Activated naive CD4-positive, alpha-beta T cell (primary cell): ENCODE measurements around the gene KIFC1.

Source experiments
- DNase-seq, 4 experiments: peaks; one replicate each; lab custom pipeline; 2025; lab: John Stamatoyannopoulos, UW

KIFC1 gene

DNA sequence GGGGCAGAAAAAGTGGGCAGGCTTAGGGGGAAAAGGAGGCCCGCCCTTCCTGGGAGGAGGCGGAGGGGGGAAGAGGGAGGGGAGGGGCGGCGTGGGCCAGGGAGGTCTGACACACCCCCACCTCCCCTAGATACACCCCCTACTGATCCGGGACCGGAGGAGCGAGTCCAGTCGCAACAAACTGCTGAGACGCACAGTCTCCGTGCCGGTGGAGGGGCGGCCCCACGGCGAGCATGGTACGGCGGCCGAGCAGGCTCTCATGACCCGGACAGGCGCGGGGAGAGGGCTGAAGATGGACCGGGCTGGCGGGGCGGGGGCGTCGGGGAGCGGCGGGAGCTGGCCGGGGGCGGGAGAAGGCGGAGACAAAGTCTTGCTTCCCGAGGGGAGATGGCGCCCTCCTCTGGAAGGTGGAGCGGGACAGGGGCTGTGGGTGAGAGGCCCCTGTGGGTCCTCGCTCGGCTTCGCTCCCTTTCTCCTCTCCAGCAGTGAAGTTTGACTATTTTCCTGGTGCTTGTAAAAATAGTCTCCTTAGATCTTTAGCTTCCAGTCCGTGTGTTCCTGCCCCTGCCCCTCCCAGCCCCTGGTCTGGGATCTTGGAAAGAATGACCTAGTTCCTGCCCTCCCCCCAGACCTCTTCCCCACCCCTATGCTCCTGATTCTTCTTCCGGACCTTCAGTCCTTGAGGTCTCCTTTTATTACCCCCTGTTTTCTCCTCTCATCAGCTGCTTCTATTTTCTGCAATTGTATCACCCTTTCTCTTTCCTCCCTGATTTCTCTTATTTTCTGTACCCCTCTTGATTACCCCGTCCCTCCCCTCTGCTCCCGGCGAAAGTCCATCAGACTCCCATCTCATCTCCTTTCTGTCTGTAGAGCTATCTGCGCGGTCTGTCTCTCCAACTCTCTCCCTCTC is 34.3 kb downstream of the KIFC1 start:
- DNase-seq = peak; percentile 29 to 80 (median 64)

DNA sequence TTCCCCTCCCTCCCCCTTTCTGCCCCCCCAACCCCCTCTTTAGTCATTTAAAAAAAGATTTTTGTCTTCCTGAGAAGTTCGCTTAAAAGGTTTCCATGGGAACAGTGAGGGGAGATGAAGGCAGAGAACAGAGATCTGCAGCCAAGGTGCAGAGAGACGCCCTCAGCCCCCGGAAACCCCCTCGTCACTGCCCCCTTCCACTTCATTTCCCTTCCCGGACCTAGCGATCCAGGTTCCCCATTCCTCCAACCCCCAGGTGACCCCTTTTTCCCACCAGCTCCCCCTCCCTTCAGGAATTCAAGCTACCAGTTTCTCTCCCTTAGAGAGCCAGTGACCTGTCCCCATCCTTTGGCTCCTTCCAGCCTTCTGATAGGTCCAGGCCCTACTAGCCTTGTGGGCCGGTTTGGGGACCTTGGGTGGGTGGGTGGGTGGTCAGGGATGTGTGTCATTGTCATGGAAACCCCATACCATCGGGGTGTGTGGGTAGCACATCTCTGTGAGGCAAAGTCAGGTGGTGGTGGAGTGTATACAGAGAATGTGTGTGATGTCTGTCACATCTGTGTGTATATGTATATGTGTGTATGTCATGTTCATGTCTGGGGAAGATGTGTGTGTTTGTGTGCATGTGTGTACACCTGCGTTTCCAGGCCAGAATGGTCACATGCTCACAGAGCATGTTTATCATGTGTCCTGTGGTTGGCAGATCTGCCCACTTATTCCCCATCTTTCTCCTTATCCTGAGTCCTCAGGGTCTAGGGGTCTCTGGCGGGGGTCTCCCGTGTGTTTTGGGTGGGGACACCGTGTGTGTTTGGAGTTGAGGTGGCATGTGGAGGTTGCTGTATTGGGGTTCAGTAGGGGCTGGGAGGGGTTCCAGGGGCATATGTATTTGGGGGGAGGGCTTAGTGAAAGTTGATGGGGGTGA is 35.2 kb downstream of the KIFC1 start:
- DNase-seq = no peak

DNA sequence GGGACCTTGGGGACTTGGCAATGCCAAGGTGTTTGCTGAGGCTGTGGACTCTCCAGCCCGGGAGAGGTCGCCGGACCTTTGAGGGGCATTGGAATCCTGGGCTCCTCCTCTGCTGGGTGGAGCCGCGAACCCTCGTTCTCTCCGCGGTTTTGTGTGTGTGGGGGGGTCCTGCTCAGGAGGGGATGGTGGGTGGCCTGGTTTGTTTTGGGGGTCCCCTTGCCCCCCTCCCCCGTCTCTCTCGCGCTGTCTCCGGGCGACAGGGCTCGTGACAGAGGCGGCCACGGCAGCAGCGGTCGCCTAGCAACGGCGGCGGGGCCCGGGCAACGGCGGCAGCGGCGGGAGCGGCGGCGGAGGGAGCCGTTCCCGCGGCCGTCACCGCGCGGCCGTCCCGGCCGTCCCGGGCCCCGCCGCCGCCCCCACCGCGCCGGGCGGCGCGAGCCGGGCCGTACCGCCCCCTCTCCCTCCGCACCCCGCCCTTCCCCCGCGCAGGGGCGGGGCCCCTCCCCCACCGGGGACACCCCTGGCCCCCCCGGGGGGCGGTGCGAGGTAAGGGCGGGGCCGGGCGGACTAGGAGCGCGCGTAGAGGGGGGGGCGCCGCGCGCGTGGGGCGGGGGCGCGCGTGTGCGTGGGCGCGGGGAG is 36.1 kb downstream of the KIFC1 start:
- DNase-seq = peak in 2 of 4 experiments; percentile 29 to 65

DNA sequence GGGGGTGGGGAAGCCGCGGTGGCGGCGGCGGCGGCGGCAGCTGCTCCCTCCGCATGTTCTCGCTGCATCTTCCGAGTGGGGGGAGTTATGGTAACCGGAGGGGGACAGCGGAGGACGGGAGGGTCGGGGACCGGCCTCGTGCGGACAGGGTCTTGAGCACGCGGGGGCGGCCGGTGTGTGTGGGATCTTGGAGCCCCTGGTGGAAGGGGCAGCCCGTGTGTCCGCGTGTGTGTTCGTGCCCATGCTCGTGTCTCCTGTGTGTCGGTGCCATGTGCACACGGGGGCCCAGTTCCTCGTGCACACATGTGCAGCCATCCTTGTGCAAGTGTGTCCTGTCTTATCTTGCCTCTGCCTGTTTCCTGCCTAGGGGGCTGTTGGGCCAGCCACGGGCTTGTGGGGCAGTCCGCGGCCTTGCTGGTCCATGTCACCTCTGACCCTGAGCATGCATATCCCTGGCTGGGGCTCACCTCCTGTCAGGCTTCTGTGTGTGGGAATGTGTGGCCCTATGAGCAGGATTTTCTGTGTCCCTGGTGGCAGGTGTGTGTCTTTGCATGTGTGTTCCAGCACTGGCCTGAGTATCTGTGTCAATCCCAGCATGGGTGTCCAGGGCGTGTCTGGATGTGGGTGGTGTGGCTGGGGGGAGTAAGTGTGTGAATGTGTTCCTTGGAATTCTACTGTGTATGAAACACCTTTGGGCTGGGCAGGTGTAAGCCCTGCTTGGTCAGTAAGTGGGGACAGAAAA is 36.8 kb downstream of the KIFC1 start:
- no peak for DNase-seq

DNA sequence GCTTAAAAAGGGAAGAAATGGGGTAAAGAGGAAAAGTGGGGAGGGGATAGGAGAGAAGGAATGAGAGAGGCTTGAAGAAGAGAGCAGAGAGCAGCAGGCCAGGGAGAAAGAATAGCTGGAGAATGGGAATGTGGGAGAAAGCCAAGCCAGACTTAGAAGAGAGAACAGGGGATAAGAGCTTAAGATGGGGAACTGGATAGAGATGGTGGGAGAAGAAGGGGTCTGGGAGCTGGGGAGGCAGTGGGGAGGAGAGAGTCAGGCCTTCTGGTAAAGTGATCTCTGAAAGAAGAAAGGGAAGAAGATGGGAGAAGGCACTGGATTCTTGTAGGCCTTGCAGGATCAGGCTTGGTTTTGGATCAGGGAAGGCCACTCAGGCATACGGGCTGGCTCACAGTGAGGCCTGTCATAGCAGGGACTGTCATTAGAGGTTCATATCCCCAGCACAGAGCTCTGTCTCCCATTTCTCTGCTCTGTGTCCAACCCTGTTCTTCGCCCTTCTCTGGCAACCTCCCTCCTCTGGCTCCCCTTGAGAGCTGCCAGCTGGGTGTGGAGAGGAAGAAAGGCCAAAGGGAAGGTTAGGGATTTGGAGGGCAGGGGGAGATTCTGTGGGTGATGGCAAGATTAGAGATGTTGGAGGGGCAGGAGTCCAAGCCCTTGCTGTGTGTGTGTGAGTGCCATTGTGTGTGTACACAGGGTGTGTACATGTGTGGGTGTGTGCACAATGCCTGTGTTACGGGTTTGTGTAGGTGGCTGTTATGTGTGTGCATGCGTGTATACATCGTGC is 37.5 kb downstream of the KIFC1 start:
- DNase-seq = no peak

DNA sequence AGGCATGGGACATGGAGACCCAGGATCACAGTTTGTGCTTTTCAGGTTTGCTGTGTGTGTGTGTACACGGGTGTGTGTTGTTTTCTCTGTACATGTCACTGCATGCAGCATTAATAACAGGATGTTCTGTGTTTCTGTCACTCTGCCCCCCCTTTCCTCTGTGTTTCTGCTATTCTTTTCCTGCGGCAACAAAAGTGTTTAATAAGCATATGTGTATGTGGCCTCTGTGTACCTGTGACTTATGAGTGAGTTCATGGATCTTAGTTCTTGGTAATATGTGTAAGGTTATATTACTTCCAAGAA is 38.1 kb downstream of the KIFC1 start:
- DNase-seq = no peak

DNA sequence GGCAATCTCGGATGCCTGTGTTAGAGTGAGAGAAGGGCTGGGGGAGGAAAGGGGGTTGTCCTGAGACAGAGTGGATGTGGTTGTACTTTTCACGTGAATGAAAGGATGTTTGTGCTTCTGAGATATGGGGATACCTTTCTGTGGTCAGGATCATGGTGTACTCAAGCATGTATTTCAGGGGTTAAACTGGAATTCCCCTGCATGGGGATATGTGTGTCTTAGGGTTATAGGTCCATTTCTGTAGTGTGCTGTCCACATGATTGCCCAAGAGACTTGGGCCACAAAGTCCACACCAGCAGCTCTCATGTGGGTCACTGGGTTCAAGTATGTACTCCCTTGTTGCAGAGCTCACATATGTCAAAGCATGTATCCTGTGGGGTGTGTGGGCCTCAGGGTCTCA is 38.7 kb downstream of the KIFC1 start:
- DNase-seq = no peak

DNA sequence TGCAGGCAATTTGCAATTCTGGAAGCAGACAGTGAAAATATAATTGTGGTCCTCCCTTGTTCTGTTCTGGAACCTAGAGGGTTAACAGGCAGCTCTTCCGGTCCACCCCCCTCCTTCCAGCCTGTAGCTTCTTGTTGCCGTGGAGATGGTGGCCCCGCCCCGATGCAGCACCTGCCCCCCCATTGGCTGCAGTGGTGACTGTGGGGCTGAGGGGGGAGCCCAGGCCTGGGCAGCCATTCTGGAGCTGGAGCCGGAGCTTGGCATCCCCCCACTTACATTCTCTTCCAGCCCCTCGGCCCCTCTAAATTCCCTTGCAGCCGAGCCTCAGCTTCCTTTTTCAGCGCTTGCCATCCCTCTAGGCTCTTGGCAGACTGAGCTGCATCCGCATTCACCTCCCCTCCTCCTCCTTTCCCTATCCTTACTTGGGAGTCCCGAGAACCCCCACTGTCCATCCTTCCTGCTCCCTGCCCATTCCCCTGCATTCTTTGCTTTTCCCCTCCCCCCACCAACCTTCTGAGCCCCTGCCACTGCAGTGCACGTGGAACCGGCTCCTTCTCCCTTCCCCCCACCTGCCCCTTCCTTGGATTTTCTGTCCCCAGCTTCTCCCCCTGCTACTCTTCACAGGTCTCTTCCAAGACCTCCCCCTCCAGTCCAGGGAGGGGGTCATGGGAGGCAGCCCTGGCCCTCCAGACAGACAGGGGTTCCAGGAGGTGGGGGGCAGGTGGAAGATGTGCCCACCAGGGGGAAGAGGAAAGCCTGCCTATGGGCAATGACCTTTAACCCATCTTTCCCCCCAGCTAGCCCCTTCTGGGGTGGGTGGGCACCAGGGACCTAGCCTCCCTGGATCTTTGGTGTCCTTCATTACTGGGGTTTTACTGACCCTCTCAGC is 39.6 kb downstream of the KIFC1 start:
- DNase-seq = peak; percentile 36 to 81 (median 57)

DNA sequence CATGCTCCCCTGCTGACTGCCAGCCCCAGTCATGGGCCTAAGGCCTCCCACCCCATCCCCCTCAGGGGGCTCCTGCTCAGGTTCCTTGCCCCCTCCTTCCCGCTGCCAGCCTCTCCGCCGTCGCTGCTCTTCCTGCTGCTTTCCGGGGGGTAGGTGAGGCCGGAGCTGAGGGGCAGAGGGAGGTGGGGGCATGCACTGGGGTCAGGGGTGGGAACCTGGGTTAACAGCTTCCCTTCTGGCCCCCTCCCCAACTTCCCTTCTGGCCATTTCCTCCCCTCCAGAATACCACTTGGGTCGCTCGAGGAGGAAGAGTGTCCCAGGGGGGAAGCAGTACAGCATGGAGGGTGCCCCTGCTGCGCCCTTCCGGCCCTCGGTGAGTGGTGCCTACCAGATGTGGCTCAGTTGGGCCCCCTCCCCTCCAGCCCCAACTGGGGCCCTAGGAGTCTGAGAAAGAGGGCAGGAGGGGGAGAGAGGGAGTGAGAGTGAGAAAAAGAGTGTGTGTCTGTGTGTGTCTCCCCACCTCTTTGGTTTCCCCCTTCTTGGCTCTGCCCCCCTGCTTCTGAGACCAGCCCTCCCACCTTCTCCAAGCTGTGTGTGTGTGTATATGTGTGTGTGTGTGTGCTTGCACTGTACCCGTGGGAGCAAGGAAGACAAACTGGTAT is 40.4 kb downstream of the KIFC1 start:
- no peak for DNase-seq

DNA sequence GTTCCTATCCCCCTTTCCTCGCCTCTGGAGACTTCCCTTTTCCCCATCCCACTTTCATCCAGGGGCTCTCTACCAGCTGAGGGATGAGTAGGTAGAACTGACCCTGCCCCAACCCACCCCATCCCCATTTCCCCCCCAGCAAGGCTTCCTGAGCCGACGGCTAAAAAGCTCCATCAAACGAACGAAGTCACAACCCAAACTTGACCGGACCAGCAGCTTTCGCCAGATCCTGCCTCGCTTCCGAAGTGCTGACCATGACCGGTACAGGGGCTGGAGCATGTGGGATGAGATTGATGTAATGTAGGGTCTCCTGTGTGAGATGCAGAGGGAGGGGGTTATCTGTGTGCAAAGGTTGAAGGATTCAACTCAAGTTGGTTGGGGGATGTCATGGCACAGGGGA is 40.9 kb downstream of the KIFC1 start:
- no peak for DNase-seq

DNA sequence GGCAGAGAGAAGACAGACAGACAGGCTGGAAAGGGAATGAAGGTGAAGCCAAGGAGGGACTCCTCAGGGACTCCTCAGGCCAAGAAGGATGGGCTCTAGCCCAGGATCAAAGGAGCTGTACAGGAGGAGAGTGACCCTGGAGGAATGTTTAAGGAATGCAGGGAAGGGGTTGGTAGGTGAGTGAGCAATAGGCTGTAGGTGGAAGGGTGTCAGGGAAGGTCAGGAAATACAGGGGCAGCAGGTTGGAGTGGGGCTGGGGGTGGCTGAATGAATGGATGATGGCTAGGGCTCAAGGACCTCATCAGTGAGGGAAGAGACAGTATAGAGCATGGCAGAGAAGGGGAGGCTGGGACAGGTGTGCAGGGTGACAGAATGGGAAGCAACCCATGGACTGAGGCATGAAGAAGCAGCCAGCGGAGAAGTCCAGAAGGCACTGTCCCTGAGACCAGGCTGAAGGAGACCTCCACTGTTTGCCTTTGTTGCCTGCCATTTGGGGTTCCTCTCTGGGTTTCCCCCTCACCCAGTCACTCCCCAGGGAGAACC is 41.4 kb downstream of the KIFC1 start:
- no peak for DNase-seq

DNA sequence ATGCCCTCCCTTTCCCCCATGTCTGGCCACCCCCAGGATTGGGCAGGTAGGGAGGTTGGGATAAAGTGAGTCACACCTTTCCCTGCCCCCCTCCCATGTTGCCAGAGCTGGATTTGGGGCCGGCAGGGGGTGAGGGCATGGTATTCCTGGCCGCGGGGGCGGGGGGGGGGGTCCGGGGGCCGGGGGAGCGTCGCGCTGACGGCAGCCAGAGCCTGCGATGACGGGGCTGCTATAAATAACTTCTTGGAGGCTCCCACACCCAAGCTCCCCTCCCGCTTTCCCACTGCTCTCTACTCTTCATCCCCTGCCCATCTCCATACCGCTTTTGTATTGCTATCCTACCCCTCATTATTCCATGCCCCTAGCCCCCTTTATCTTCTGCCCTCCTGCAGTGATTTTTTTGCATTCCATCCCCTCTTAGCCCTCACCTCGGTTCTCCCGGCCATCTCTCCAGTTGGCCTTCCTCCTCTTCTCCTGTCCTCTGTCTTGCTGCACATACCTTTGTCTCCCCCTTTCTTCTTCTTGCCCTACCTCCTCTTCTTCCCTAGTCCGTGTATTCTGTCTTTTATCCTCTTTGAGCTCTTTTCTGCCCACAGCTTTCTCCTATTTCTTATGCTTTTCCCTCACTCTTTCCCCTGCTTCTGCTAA is 42.0 kb downstream of the KIFC1 start:
- DNase-seq = no peak

DNA sequence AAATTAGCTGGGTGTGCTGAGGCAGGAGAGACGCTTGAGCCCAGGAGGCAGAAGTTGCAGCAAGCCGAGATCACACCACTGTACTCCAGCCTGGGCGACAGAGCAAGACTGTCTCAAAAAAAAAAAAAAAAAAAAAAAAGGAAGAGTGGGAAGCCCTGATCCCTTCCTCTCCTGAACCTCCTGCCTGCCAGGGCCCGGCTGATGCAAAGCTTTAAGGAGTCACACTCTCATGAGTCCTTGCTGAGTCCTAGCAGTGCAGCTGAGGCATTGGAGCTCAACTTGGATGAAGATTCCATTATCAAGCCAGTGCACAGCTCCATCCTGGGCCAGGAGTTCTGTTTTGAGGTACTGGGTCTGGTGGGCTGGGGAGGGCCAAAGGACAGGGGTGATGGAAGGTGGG is 43.3 kb downstream of the KIFC1 start:
- no peak for DNase-seq

DNA sequence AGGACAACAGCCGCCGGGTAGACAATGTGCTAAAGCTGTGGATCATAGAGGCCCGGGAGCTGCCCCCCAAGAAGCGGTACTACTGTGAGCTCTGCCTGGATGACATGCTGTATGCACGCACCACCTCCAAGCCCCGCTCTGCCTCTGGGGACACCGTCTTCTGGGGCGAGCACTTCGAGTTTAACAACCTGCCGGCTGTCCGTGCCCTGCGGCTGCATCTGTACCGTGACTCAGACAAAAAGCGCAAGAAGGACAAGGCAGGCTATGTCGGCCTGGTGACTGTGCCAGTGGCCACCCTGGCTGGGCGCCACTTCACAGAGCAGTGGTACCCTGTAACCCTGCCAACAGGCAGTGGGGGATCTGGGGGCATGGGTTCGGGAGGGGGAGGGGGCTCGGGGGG is 46.0 kb downstream of the KIFC1 start:
- no peak for DNase-seq

DNA sequence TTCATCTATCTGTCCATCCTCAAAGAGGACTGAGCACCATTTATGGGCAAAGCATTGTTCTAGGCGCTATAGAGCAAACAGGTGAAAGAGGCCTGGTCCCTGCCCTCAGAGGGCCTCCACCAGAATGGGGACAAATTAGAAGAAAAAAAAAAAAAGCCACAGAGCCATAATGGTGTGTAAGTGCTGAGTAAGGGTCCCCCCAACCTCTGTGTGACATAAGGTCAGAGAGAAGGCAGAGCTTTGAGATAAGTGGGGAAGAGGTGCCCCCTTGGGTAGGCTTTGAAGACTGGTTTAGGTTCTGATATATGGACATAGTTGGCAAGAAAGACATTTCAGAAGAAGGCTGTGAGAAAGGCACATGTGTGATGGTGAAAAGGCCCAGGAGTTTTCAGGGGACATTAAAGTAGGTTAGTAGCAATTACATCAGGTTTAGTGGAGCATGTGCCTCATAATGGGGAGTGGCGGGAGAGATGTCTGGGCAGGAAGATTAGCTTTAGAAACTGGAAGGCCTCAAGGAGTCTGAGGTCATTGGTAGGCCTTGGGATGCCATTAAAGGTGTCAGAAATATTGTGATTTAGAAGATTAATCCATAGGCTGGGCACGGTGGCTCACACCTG is 47.5 kb downstream of the KIFC1 start:
- no peak for DNase-seq

DNA sequence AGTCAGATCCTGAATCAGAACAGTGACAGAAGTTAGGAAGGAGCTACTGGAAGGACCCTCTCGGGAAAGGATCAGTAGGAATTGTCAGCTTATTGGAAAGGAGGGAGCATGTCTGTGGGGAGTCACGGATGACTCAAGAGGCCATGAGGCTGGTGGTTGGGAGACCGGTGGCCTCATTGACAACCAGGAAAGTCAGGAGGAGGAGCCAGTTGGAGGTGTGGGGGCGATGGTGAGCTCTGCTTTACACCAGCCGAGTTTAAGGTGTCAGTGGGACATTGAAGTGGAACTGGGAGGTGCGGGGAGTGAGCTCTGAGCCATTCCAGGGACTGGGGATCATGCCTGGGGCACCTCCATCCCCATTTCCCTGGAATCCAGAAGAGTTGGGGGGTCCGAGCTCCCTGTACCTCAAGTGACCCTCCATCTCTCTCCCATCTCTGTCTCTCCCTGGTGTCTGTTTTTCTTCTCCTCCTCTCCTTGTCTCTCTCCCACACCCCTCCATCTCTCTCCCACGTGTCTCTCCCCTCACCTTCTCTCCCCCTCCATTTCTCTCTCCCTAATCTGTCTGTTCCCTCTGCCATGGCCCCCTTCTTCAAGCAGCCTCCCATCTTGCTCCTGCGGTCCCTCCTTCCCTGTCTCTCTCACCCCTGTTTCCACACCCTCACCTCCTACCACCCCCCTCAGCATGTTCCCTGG is 48.5 kb downstream of the KIFC1 start:
- DNase-seq = no peak

DNA sequence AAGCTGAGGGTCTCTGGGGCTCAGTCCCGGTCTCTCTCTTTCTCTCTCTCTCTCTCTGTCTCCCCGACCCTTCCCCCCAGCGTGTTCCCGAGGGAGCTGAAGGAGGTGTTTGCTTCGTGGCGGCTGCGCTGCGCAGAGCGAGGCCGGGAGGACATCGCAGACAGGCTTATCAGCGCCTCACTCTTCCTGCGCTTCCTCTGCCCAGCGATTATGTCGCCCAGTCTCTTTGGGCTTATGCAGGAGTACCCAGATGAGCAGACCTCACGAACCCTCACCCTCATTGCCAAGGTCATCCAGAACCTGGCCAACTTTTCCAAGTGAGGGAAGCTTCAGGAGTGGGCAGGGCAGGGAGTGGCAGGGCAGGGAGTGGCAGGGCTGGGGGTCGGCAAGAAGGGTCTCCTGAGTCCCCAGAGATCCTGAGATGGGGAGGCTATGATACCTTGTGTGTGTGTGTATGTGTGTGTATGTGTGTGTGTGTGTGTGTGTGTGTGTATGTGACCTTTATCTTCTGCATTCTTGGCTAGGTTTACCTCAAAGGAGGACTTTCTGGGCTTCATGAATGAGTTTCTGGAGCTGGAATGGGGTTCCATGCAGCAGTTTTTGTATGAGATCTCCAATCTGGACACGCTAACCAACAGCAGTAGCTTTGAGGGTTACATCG is 49.2 kb downstream of the KIFC1 start:
- DNase-seq = no peak
